Keratinocyte (primary cell): Measurements from ENCODE around the gene CHST8. TPM values are rescaled to one million over a fixed set of nuclear protein-coding genes. Genes with fewer than 3 reads are reported as not detected.

ENCODE experiments used
- DNase-seq: peaks from one replicate; pipeline ENCODE4 v3.0.0-alpha.2; 2011; ENCODE audit warnings: low read depth, missing footprints, low spot score
- FAIRE-seq: peaks from 2 replicates; lab custom pipeline; 2011; peaks lifted over from hg19 to GRCh38; lab: Jason Lieb, UNC
- H2AFZ ChIP-seq: 2 replicates; pipeline ENCODE4 v1.6.0; 2012; ENCODE audit warnings: low read length, control low read depth, inconsistent platforms; ENCODE audit not compliant: control insufficient read depth
- H3K27ac ChIP-seq: 2 replicates; pipeline ENCODE4 v1.5.1; 2011; ENCODE audit warnings: low read length; ENCODE audit not compliant: control insufficient read depth, insufficient read depth
- H3K27me3 ChIP-seq: 3 replicates; pipeline ENCODE4 v1.6.0; 2011; ENCODE audit warnings: low read length; ENCODE audit not compliant: control insufficient read depth, insufficient read depth; ENCODE audit errors: extremely low read depth
- H3K36me3 ChIP-seq, 2 experiments: 2 replicates in 1 of 2; 3 replicates in 1 of 2; pipeline ENCODE4 v1.5.1; 2011; ENCODE audit warnings: low read length in 2 of 2, mild to moderate bottlenecking in 1 of 2; ENCODE audit not compliant: control insufficient read depth in 2 of 2, insufficient read depth in 2 of 2; ENCODE audit errors: extremely low read depth in 1 of 2
- H3K4me1 ChIP-seq: 3 replicates; pipeline ENCODE4 v1.5.1; 2011; ENCODE audit warnings: low read length; ENCODE audit not compliant: control insufficient read depth, insufficient read depth; ENCODE audit errors: extremely low read depth
- H3K4me2 ChIP-seq: 3 replicates; pipeline ENCODE4 v1.6.0; 2011; ENCODE audit warnings: low read depth, low read length; ENCODE audit not compliant: control insufficient read depth, insufficient read depth; ENCODE audit errors: extremely low read depth
- H3K4me3 ChIP-seq, 3 experiments: fragments of 200-600 bp in 1 of 3; sonication (generic) in 1 of 3; 2 replicates in 2 of 3; 3 replicates in 1 of 3; pipeline ENCODE4 v1.5.1; 2011 to 2016; ENCODE audit warnings: low read length in 3 of 3, mild to moderate bottlenecking in 3 of 3, control low read depth in 2 of 3, inconsistent platforms in 1 of 3, low read depth in 1 of 3, mixed read lengths in 1 of 3, mixed run types in 1 of 3, moderate library complexity in 1 of 3; ENCODE audit not compliant: control insufficient read depth in 2 of 3, insufficient read depth in 2 of 3; ENCODE audit errors: extremely low read depth in 1 of 3
- H3K79me2 ChIP-seq: 2 replicates; pipeline ENCODE4 v1.6.0; 2012; ENCODE audit warnings: low read length; ENCODE audit not compliant: control insufficient read depth, insufficient read depth
- H3K9ac ChIP-seq: 3 replicates; pipeline ENCODE4 v1.6.0; 2011; ENCODE audit warnings: low read length; ENCODE audit not compliant: control insufficient read depth, insufficient read depth; ENCODE audit errors: extremely low read depth
- H3K9me1 ChIP-seq: 3 replicates; pipeline ENCODE4 v1.6.0; 2011; ENCODE audit warnings: low read length; ENCODE audit not compliant: control insufficient read depth, insufficient read depth; ENCODE audit errors: extremely low read depth
- H3K9me3 ChIP-seq: 2 replicates; pipeline ENCODE4 v1.5.1; 2012; ENCODE audit warnings: low read depth, low read length; ENCODE audit not compliant: control insufficient read depth
- H4K20me1 ChIP-seq: 3 replicates; pipeline ENCODE4 v1.6.0; 2011; ENCODE audit warnings: low read length; ENCODE audit not compliant: control insufficient read depth, insufficient read depth; ENCODE audit errors: extremely low read depth
- CTCF ChIP-seq, 3 experiments: IDR thresholded peaks in 1 of 3; conservative IDR thresholded peaks in 1 of 3; optimal IDR thresholded peaks in 1 of 3; 2 replicates in 2 of 3; 3 replicates in 1 of 3; pipeline versions ENCODE3 to v1.5.1; 2011; ENCODE audit warnings: low read length in 3 of 3, mild to moderate bottlenecking in 3 of 3, moderate library complexity in 2 of 3, control low read depth in 1 of 3, inconsistent platforms in 1 of 3; ENCODE audit not compliant: insufficient read depth in 2 of 3; ENCODE audit errors: extremely low read depth in 1 of 3
- EZH2 ChIP-seq: IDR thresholded peaks from one replicate; pipeline ENCODE4 v1.6.1; 2012; ENCODE audit warnings: inconsistent platforms, mild to moderate bottlenecking, low read length, moderate library complexity
- dilution Hi-C: fragments of 300-500 bp; cut with MboI; formaldehyde crosslinking; loops from one replicate; pipeline ENCODE4 v1.7.0; 2020; ENCODE audit warnings: low sequenced_read_pairs; ENCODE audit not compliant: extremely low pct_ligation_motif_present
- polyA plus RNA-seq, 5 experiments: library from polyadenylated mRNA; depleted of rRNA in 3 of 5; stranded (reverse) in 3 of 5; stranded (forward) in 1 of 5; unstranded in 1 of 5; fragments of >200 nt; gene quantifications; 1 replicate in 1 of 5; 2 replicates in 3 of 5; 3 replicates in 1 of 5; pipeline versions ENCODE4 v1.2.1 to v1.2.3, GENCODE V29; 2011 to 2012; ENCODE audit warnings: missing spikeins in 2 of 5, low read depth in 1 of 5, low replicate concordance in 1 of 5

The CHST8 gene
- polyA plus RNA-seq, 1 donor (not counting 4 experiments of a cell fraction or from before 2014, with no cell fraction given): not detected

GRCh38 chr19:33660410-33661124 lies 38.8 kb downstream of the CHST8 start:
- Histone ChIP-seq H3K27me3 (no peaks in the 10 kb centered on the region), H3K4me2 (no peak overlapping the region), H3K9me1 (no peaks in the 10 kb centered on the region), H3K9ac (no peak overlapping the region), H3K27ac (no peak overlapping the region), H3K4me1 (no peaks in the 10 kb centered on the region), H3K79me2 (no peaks in the 10 kb centered on the region), H3K4me3 (no peak overlapping the region), H3K36me3 (no peaks in the 10 kb centered on the region), H2AFZ (no peak overlapping the region), H4K20me1 (no peaks in the 10 kb centered on the region), H3K9me3 (no peaks in the 10 kb centered on the region)
- no peak for TF ChIP-seq CTCF (optimal IDR thresholded peaks at IDR 0.05 in 1 of 3, IDR thresholded peaks at IDR 0.05 in 1 of 3, conservative IDR thresholded peaks at IDR 0.05 in 1 of 3; ENCODE audit: extremely low read depth in 1 of 3, insufficient read depth in 2 of 3, low read length in 3 of 3)
- no peak for TF ChIP-seq EZH2
- FAIRE-seq: no peak
- DNase-seq: no peak
- dilution Hi-C loops: no loop called here

DNA sequence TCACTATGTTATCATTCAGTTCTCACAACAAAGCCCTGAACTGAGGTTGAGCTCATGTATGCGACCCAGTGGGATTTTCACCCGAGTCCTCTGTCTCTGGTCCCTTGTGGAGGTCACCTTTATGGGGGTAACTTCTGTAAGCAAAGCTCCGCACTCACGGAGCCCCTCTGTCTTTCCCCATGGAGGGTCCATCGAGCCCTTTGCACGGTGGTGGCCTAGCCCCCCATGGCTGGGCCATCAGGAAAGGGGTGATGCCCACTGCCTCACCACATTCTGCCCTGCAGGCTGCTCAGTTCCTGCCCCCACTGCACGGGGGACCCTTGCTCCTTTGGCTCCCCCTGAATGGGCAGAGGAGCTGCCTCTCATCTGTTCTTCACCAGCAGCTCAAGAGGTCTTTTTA lies 39.6 kb downstream of the CHST8 start:
- FAIRE-seq: no peak
- Histone ChIP-seq H4K20me1 (no peaks in the 10 kb centered on the region), H3K9ac (no peak overlapping the region), H3K4me2 (no peak overlapping the region), H3K4me3 (no peak overlapping the region), H3K27ac (no peak overlapping the region), H3K79me2 (no peaks in the 10 kb centered on the region), H3K4me1 (no peaks in the 10 kb centered on the region), H3K9me1 (no peaks in the 10 kb centered on the region), H2AFZ (no peak overlapping the region), H3K9me3 (no peaks in the 10 kb centered on the region), H3K36me3 (no peaks in the 10 kb centered on the region), H3K27me3 (no peaks in the 10 kb centered on the region)
- TF ChIP-seq CTCF (optimal IDR thresholded peaks at IDR 0.05 in 1 of 3, IDR thresholded peaks at IDR 0.05 in 1 of 3, conservative IDR thresholded peaks at IDR 0.05 in 1 of 3; ENCODE audit: extremely low read depth in 1 of 3, insufficient read depth in 2 of 3, low read length in 3 of 3): no peak
- no peak for TF ChIP-seq EZH2
- dilution Hi-C loops: no loop called here
- no peak for DNase-seq
